ENCODE data around the gene ITGBL1. TPM values are rescaled to one million over a fixed set of nuclear protein-coding genes. Genes with fewer than 3 reads are reported as not detected.

Gene ITGBL1
- total RNA-seq, 1 experiment from 2014 or later, result 37.1 TPM

DNA sequence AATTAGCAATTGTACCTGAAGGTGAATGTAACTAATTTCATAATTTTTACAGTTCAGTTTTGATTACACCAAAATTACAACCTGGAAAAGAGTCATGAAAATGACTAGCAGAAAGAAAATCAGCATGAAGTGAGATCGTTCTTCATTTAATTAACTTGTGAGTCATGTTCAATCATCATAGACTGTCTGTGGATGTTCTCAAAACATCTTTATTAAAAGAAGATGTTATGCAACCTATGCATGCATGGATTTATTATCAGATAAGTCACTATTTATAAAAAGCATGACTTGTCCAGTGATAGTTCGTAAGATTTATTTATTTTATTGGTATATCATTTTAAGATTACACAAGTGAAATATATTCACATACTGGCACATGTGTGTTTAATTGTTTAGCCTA is 245.9 kb downstream of the ITGBL1 start:
- ChIA-PET POLR2A (ENCODE audit: unreplicated experiment) (no interaction called here), CTCF (no interaction called here)
- H3K4me1 ChIP-seq (ENCODE audit: insufficient read depth, low read length), result no peaks in the 10 kb centered on the region
- H3K9me2 ChIP-seq (replicated peaks; ENCODE audit: low read length), result no peaks in the 10 kb centered on the region
- no peak overlapping the region for H2AFZ ChIP-seq (ENCODE audit: low read length)
- no TSS peak for BruUV-seq (replicated peaks)
- H4K20me1 ChIP-seq (ENCODE audit: low read length), result no peaks in the 10 kb centered on the region
- no peak overlapping the region for H3K4me3 ChIP-seq (ENCODE audit: low read length)
- no peak overlapping the region for H3K9ac ChIP-seq (ENCODE audit: low read length)
- ATAC-seq (no peak), DNase-seq (no peak)
- H3K27ac ChIP-seq (ENCODE audit: low read length), result no peak overlapping the region
- H3K27me3 ChIP-seq (ENCODE audit: low read length), result no peaks in the 10 kb centered on the region
- TF ChIP-seq EZH2 (IDR thresholded peaks at IDR 0.05; ENCODE audit: low read length, unreplicated experiment), result no peak
- TF ChIP-seq, protein P1, sequence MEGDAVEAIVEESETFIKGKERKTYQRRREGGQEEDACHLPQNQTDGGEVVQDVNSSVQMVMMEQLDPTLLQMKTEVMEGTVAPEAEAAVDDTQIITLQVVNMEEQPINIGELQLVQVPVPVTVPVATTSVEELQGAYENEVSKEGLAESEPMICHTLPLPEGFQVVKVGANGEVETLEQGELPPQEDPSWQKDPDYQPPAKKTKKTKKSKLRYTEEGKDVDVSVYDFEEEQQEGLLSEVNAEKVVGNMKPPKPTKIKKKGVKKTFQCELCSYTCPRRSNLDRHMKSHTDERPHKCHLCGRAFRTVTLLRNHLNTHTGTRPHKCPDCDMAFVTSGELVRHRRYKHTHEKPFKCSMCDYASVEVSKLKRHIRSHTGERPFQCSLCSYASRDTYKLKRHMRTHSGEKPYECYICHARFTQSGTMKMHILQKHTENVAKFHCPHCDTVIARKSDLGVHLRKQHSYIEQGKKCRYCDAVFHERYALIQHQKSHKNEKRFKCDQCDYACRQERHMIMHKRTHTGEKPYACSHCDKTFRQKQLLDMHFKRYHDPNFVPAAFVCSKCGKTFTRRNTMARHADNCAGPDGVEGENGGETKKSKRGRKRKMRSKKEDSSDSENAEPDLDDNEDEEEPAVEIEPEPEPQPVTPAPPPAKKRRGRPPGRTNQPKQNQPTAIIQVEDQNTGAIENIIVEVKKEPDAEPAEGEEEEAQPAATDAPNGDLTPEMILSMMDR (conservative IDR thresholded peaks at IDR 0.05; ENCODE audit: low read depth, low read length), result no peak
- H3K4me2 ChIP-seq (ENCODE audit: low read length), result no peak overlapping the region
- intact Hi-C loops (cut with micrococcal nuclease), result no loop called here
- no peaks in the 10 kb centered on the region for H3F3A ChIP-seq (ENCODE audit: low read length, unreplicated experiment)
- H3K9me3 ChIP-seq (ENCODE audit: low read length), result no peaks in the 10 kb centered on the region
- H3K79me2 ChIP-seq (ENCODE audit: low read length), result no peaks in the 10 kb centered on the region
- H3K36me3 ChIP-seq (ENCODE audit: low read depth, low read length), result no peaks in the 10 kb centered on the region

DNA sequence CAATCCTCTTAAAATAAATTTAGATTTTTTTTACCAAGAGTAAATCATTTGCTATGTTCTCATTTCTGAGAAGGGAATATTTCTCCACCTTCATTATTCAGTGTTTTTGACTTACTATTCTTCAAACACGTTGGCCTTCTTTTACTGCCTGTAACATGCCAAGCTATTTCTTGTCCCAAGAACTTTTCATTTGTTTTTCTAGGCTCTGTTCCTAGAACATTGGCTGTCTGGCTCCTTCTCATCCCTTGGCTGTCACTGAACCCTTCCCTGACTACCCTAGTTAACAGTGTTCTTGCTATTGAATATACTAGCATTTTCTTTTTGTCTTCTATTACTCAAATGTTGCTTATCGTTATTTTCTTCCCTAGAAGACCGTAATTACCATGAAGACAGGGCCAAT is 248.1 kb downstream of the ITGBL1 start:
- no peaks in the 10 kb centered on the region for H4K20me1 ChIP-seq (ENCODE audit: low read length)
- ATAC-seq (no peak), DNase-seq (no peak)
- H2AFZ ChIP-seq (ENCODE audit: low read length), result no peak overlapping the region
- H3K9ac ChIP-seq (ENCODE audit: low read length), result no peak overlapping the region
- no peak overlapping the region for H3K4me3 ChIP-seq (ENCODE audit: low read length)
- H3K9me3 ChIP-seq (ENCODE audit: low read length), result no peaks in the 10 kb centered on the region
- H3K9me2 ChIP-seq (replicated peaks; ENCODE audit: low read length), result no peaks in the 10 kb centered on the region
- no TSS peak for BruUV-seq (replicated peaks)
- H3K79me2 ChIP-seq (ENCODE audit: low read length), result no peaks in the 10 kb centered on the region
- POLR2A ChIA-PET (ENCODE audit: unreplicated experiment), result no interaction called here
- no peak overlapping the region for H3K4me2 ChIP-seq (ENCODE audit: low read length)
- no peak overlapping the region for H3K27ac ChIP-seq (ENCODE audit: low read length)
- intact Hi-C loops (cut with micrococcal nuclease), result no loop called here
- CTCF ChIA-PET, result interaction anchor here (0.7 kb wide), 1 partner anchor 573 kb away, joined by 3 read pairs; no protein-coding TSS in a partner anchor
- no peaks in the 10 kb centered on the region for H3K27me3 ChIP-seq (ENCODE audit: low read length)
- H3K36me3 ChIP-seq (ENCODE audit: low read depth, low read length), result no peaks in the 10 kb centered on the region
- H3F3A ChIP-seq (ENCODE audit: low read length, unreplicated experiment), result no peaks in the 10 kb centered on the region
- TF ChIP-seq EZH2phosphoT487 (IDR thresholded peaks at IDR 0.05; ENCODE audit: borderline replicate concordance, low read length) (no peak), EZH2 (IDR thresholded peaks at IDR 0.05; ENCODE audit: low read length, unreplicated experiment) (no peak)
- TF ChIP-seq, protein P1 (conservative IDR thresholded peaks at IDR 0.05; ENCODE audit: low read depth, low read length), result no peak
- no peaks in the 10 kb centered on the region for H3K4me1 ChIP-seq (ENCODE audit: insufficient read depth, low read length)

DNA sequence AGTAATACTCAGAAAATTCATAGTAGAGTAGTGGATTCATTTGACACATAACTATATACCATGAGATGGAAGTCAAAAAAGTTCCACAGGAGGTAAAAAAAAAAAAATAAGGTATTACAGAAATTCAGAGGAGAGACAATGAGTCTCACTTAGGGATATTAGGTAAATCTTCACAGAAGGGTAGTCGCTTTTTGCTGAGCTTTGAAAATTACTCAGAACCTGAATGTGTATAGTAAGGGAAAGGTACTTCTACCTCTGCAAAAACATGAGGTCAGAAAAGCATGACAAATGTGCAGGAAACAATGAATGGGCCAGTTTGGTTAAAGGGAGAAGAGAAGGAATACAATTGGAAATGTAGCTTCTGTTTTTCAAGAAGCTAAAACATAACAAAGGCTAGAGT is 250.6 kb downstream of the ITGBL1 start:
- no TSS peak for BruUV-seq (replicated peaks)
- CTCF ChIA-PET, result no interaction called here

More for the DNA sequence above, 250.6 kb downstream of the ITGBL1 start:
- Histone ChIP-seq H3K27ac (ENCODE audit: low read length) (no peak overlapping the region), H3K36me3 (ENCODE audit: low read depth, low read length) (no peaks in the 10 kb centered on the region), H4K20me1 (ENCODE audit: low read length) (no peaks in the 10 kb centered on the region), H3K9ac (ENCODE audit: low read length) (no peak overlapping the region), H3F3A (ENCODE audit: low read length, unreplicated experiment) (peaks cover 4% of the 10 kb centered on the region), H3K79me2 (ENCODE audit: low read length) (no peaks in the 10 kb centered on the region), H3K9me3 (ENCODE audit: low read length) (no peaks in the 10 kb centered on the region), H3K27me3 (ENCODE audit: low read length) (no peaks in the 10 kb centered on the region), H3K4me1 (ENCODE audit: insufficient read depth, low read length) (peaks cover 11% of the 10 kb centered on the region), H3K4me3 (ENCODE audit: low read length) (no peak overlapping the region), H2AFZ (ENCODE audit: low read length) (no peak overlapping the region), H3K4me2 (ENCODE audit: low read length) (no peak overlapping the region), H3K9me2 (replicated peaks; ENCODE audit: low read length) (no peaks in the 10 kb centered on the region)
- TF ChIP-seq EZH2phosphoT487 (IDR thresholded peaks at IDR 0.05; ENCODE audit: borderline replicate concordance, low read length) (no peak), EZH2 (IDR thresholded peaks at IDR 0.05; ENCODE audit: low read length, unreplicated experiment) (no peak)
- TF ChIP-seq, protein P1 (conservative IDR thresholded peaks at IDR 0.05; ENCODE audit: low read depth, low read length), result no peak
- intact Hi-C loops (cut with micrococcal nuclease), result no loop called here
- POLR2A ChIA-PET (ENCODE audit: unreplicated experiment), result no interaction called here
- no peak for DNase-seq
- no peak for ATAC-seq
